Hepatocyte (in vitro differentiated cells): ENCODE results near the gene IL23R.

Experiments used
- CTCF ChIP-seq: fragments of 200-600 bp; sonication (generic); IDR thresholded peaks from 2 replicates; pipeline ENCODE4 v1.5.1; 2016; ENCODE audit warnings: antibody characterized with exemption, mild to moderate bottlenecking; ENCODE audit not compliant: poor library complexity
- EZH2 ChIP-seq: fragments of 200-600 bp; sonication (generic); IDR thresholded peaks from 2 replicates; pipeline ENCODE4 v1.6.1; 2016; ENCODE audit warnings: antibody characterized with exemption, mild to moderate bottlenecking, borderline replicate concordance
- EZH2phosphoT487 ChIP-seq: fragments of 200-600 bp; sonication (generic); IDR thresholded peaks from one replicate; pipeline ENCODE4 v1.6.1; 2018; ENCODE audit warnings: antibody characterized with exemption, mild to moderate bottlenecking, low read depth, moderate library complexity; ENCODE audit not compliant: unreplicated experiment, severe bottlenecking

- TF ChIP-seq EZH2phosphoT487 = no peak
- TF ChIP-seq CTCF = no peak
- TF ChIP-seq EZH2 = no peak
These were observed 15.3 kb upstream of the IL23R start for GRCh38 chr1:67150931-67151330.
